ENCODE data around the gene TNFRSF25.
"Not testable (repeated sequence)": the region's sequence is repeated elsewhere in the genome, so short reads cannot be mapped to it uniquely, and the experiment has no call there.

TNFRSF25 gene

DNA sequence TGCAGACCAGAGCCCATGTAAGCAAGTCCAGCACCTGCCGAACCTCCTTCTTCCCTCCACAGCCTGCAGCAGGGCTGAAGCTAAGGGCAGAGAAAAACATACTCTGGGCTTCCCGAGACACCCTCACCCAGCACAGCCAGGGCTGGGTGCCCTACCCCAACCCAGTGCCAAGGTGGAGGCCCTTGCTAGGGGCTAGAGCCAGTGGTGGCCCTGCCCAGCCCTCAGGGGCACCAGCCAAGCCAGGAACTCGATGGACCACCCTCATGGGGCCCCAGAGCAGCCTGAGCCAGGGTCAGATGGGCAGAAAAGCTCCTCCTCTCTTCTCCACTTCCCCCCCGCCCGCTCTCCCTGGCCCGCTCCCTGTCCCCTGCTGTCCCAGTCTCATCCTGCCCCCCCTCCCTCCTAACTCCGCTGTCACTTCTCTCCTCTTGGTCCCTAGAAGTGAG is 15.9 kb downstream of the TNFRSF25 start:
- no peak for DNase-seq

- no peak for DNase-seq
These were observed 17.0 kb downstream of the TNFRSF25 start for GRCh38 chr1:6448749-6449631.

DNA sequence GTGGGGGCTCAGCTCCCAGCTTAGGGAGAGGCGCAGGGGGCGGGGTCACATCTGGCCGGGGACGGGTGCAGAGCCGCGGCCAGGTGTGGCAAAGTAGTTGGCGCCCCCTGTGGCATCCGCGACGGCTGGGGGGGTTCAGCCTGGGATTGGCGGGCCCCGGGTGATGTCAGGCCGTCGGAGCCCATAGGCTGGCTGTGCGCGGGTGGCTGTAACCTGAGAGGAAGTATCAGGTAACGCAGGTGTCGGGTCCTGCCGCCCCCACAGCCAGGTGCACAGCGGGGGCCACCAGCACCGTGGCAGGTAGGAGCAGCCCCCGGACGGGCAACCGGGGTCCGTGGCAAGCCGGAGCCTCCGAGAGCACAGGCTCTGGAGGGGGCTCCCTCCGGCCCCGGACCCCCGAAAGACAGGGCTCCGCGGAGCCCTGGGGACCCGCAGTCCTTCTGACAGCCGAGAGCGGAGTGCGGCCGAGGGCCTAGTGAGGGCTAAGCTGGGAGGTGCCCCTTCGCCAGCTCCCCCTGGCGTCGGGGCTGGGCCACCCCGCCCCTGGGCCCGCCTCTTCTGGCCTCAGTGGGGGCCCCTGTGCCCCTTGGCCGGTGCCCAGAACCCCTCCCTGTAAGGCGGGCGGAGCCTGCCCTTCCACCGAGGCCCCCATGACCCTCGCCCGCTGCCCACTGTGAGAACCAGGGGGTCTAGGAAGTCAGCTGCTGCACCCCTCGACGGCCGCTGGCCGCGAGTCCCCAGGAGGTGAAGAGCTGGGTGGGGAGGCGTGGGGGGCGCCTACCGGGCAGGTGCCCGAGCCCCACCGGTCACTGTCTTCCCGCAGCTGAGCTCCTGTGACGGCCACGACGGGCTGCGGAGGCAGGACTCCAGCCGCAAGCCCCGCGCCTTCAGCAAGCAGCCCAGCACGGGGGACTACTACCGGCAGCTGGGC is 17.9 kb downstream of the TNFRSF25 start:
- DNase-seq = no peak

GRCh38 chr1:6447016-6447817 is 18.8 kb downstream of the TNFRSF25 start:
- DNase-seq = no peak

- no peak for DNase-seq
These were observed 19.3 kb downstream of the TNFRSF25 start for GRCh38 chr1:6446665-6447015.

- not testable (repeated sequence) for DNase-seq
These were observed 20.0 kb downstream of the TNFRSF25 start for GRCh38 chr1:6445929-6446328.

DNA sequence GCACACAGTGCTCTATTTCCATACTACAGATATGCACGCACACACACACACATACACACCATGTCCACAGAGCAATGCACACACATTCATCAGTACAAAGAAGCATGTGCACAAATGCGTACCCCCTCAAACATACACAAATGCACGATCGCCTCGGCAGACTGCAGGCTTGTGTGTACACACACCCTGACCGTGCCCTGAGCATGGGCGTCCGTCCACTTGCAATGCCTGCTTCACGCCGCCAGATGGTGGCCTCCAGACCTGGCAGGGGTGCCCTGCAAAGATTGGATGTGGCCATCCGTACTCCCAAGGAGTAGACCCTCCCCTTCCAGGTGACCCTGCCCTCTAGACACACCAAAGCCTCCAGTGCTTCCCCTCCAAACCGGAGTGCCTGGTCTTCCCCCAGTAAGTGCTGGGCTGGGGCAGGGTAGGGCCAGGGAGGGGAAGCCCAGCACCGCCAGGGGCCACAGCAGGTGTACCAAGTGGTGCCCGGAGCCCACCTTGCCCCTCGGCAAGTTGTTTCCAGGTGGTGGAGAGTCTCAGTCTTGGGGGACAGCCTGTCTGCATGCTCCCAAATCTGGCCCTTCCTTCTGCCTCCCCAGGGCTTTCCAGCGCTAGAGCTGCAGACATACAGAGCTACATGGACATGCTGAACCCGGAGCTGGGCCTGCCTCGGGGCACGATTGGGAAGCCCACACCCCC is 20.8 kb downstream of the TNFRSF25 start:
- peak; percentile 41 for DNase-seq

DNA sequence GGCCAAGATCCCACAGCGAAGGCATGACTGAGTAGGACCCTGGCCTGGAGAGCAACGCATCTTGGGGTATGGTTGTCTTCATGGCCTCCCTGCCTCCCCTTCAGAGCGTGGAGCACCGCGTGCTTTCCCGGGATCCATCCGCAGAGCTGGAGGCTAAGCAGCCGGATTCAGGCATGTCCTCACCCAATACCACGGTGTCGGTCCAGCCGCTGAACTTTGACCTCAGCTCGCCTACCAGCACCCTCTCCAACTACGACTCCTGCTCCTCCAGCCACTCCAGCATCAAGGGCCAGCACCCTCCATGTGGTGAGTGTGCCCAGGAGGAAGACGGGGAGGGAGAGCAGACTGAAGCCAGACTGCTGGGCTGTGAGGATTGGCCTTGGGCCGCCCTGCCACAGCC is 21.6 kb downstream of the TNFRSF25 start:
- no peak for DNase-seq

GRCh38 chr1:6443339-6444115 is 22.4 kb downstream of the TNFRSF25 start:
- no peak for DNase-seq

DNA sequence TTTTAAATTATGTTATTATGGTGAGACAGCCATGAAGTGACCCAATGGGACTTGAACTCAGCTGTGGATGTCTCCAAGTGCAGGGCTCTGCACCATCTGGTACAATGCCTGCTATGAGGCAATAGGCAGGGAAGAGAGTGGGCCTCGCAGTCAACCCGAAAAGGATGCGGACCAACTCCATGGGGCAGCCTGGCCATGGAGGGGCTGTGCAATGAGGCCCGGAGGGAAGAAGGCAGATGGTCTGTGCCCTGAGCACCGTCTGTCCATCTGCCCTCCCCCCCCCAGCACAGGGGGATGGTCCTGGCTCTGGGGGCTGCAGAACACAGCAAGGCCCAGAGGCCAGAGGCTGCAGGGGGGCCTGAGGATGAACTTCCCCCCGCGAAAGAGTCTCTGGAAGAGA is 24.4 kb downstream of the TNFRSF25 start:
- DNase-seq = no peak

DNA sequence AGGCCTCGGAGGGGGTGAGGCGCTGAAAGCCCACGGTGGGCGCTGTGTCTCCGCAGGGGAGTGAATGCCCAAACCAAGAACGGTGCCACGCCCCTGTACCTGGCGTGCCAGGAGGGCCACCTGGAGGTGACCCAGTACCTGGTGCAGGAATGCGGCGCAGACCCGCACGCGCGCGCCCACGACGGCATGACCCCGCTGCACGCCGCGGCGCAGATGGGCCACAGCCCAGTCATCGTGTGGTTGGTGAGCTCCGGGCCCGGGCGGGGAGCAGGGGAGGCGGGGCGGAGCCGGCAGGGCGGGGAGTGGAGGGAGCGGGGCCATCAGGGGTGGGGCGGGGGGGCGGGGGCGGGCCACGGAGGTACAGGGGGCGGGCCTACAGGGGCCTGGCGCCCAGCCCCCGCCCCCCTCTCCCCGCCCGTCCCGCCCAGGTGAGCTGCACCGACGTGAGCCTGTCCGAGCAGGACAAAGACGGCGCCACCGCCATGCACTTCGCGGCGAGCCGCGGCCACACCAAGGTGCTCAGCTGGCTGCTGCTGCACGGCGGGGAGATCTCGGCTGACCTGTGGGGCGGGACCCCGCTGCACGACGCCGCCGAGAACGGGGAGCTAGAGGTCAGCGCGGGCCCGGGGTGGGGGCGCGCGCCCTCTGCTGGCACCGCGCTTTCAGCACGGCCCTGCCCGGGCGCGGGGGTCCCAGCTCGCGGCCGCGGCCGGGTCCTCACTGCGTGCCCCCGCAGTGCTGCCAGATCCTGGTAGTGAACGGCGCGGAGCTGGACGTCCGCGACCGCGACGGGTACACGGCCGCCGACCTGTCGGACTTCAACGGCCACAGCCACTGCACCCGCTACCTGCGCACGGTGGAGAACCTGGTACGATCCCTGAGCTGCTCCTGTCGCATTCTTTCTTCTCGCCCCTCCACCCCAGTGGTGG is 25.5 kb downstream of the TNFRSF25 start:
- DNase-seq = peak; percentile 74

GRCh38 chr1:6438047-6438525 is 27.9 kb downstream of the TNFRSF25 start:
- peak; percentile 73 for DNase-seq

- DNase-seq = not testable (repeated sequence)
These were observed 28.8 kb downstream of the TNFRSF25 start for GRCh38 chr1:6437012-6437700.

DNA sequence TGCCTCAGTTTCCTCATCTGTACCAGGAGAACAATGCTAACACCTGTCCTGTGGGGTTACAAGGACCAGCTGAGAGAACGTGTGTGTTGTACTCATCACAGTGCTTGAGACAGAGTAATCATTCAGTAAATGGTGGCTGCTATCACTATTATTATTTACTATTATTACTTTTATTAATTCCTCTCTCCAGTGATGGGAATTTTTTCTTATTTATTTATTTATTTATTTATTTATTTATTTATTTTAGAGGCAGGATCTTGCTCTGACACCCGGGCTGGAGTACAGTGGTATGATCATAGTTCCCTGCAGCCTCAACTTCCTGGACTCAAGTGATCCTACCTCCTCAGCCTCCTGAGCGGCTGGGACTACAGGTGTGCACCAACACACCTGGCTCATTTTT is 29.7 kb downstream of the TNFRSF25 start:
- DNase-seq = not testable (repeated sequence)

GRCh38 chr1:6435547-6435946 is 30.4 kb downstream of the TNFRSF25 start:
- no peak for DNase-seq

GRCh38 chr1:6435129-6435528 is 30.8 kb downstream of the TNFRSF25 start:
- no peak for DNase-seq

DNA sequence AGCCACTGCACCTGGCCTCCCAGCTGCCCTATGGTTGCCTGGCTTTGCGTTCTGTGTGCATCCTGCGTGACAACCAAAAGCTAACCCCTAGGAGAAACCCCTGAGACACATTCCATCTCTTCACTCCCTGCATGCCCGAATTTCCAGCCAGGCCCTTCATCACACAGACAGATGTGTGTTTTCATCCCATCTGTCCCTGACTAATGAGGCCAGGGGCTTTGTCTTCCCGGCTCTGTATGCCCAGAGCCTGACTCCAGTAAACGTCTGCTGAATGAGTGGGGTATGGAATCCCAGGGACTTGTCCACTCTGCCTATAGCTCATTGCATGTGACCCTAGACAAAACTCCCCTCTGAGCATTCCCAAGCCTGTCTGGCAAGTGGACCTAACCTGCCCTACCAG is 31.8 kb downstream of the TNFRSF25 start:
- no peak for DNase-seq

DNA sequence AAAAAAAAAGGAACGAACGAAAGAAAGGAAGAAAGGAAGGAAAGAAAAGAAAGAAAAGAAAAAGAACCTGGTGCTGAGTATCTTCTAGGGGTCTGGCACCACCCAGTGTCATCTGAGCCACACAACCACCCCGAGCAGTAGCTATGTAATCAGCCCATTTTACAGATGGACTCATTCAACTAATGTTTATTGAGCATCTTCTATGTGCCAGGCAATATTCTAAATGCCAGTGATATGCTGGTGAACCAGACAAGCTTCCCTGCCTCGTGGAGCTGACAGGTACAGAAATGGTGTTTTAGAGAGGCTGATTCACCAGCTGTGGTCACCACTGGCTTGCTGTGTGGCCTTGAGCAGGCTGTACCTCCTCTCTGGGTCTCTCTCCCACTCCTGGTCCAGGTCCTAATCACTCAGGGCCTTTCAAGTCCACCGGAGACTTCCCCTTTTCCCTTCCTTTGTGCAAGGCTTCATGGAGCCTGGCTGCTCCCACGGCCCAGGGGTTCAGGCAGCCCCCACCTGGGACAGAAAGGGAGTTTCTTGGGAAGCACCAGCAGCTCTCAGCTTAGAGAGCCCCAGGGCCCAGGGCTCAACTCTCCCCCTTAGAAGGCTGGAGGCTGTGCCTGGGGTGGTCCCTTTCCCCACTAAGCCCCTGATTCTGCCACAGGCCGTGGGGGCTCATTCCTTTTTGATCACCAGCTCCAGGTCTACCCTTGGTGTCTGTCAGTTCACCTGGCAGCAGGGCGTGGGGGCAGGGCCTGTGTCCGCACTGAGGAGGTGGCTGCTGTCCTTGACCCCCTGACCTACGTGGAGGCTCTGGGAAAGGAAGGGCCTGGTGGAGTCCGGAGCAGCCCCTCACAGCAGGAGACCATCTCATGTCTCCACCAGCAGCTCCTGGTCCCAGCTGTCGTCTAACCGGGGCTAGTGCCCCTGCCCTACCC is 34.1 kb downstream of the TNFRSF25 start:
- DNase-seq = not testable (repeated sequence)

Data from stimulated activated CD4-positive, alpha-beta T cell treated with anti-CD3 and anti-CD28 coated beads, Interleukin-1b, Interleukin-23, amount 100 ng/mL, for 48 hours (primary cell).